MM.1S (cell line): Measurements from ENCODE around the gene GRM5.

Experiments
- DNase-seq: peaks from one replicate; pipeline ENCODE4 v3.0.0-alpha.2; 2015
- H2AFZ ChIP-seq: fragments of 300-600 bp; sonication (generic); 2 replicates; pipeline ENCODE4 v1.6.0; 2016; ENCODE audit warnings: antibody characterized with exemption, low read length
- H3F3A ChIP-seq: fragments of 300-600 bp; sonication (generic); 2 replicates; pipeline ENCODE4 v1.6.1; 2016; ENCODE audit warnings: mild to moderate bottlenecking, antibody characterized with exemption, low read length, moderate library complexity, mixed read lengths; ENCODE audit not compliant: insufficient read depth
- H3K27ac ChIP-seq: fragments of 300-600 bp; sonication (generic); 2 replicates; pipeline ENCODE4 v1.5.1; 2016; ENCODE audit warnings: mild to moderate bottlenecking, low read length
- H3K27me3 ChIP-seq: fragments of 300-600 bp; sonication (generic); replicated peaks from 2 replicates; pipeline ENCODE4 v1.6.0; 2016; ENCODE audit warnings: low read length; ENCODE audit not compliant: insufficient read depth
- H3K36me3 ChIP-seq: fragments of 300-600 bp; sonication (generic); replicated peaks from 2 replicates; pipeline ENCODE4 v1.6.1; 2016; ENCODE audit warnings: mild to moderate bottlenecking, low read length, mixed read lengths; ENCODE audit not compliant: insufficient read depth
- H3K4me1 ChIP-seq: fragments of 300-600 bp; sonication (generic); 2 replicates; pipeline ENCODE4 v1.6.1; 2016; ENCODE audit warnings: low read length, mixed read lengths
- H3K4me2 ChIP-seq: fragments of 300-600 bp; sonication (generic); 2 replicates; pipeline ENCODE4 v1.6.0; 2016; ENCODE audit warnings: low read depth, low read length
- H3K4me3 ChIP-seq: fragments of 300-600 bp; sonication (generic); 2 replicates; pipeline ENCODE4 v1.5.1; 2016; ENCODE audit warnings: low read length, mixed read lengths
- H3K79me2 ChIP-seq: fragments of 300-600 bp; sonication (generic); 2 replicates; pipeline ENCODE4 v1.6.1; 2016; ENCODE audit warnings: mixed run types, low read length, mixed read lengths
- H3K9ac ChIP-seq: fragments of 300-600 bp; sonication (generic); 2 replicates; pipeline ENCODE4 v1.6.1; 2016; ENCODE audit warnings: low read length, mixed read lengths
- H3K9me2 ChIP-seq: fragments of 300-600 bp; sonication (generic); replicated peaks from 2 replicates; pipeline ENCODE4 v1.6.1; 2016; ENCODE audit warnings: mild to moderate bottlenecking, low read length, mixed read lengths; ENCODE audit not compliant: insufficient read depth
- H3K9me3 ChIP-seq: fragments of 300-600 bp; sonication (generic); replicated peaks from 2 replicates; pipeline ENCODE4 v1.6.1; 2016; ENCODE audit warnings: mild to moderate bottlenecking, low read length, mixed read lengths; ENCODE audit not compliant: insufficient read depth
- H4K20me1 ChIP-seq: fragments of 300-600 bp; sonication (generic); 2 replicates; pipeline ENCODE4 v1.6.1; 2016; ENCODE audit warnings: mild to moderate bottlenecking, low read length, moderate library complexity, mixed read lengths; ENCODE audit not compliant: insufficient read depth
- CTCF ChIP-seq: fragments of 300-600 bp; sonication (generic); IDR thresholded peaks from 2 replicates; pipeline ENCODE4 v1.5.1; 2016; ENCODE audit warnings: antibody characterized with exemption, low read length, mixed read lengths
- EZH2 ChIP-seq: fragments of 300-600 bp; sonication (generic); optimal IDR thresholded peaks from 2 replicates; pipeline ENCODE3; 2017; ENCODE audit warnings: low read depth, mild to moderate bottlenecking, antibody characterized with exemption, low read length, mixed read lengths
- EZH2phosphoT487 ChIP-seq: fragments of 300-600 bp; sonication (generic); IDR thresholded peaks from 2 replicates; pipeline ENCODE4 v1.6.1; 2018; ENCODE audit warnings: antibody characterized with exemption, low read length

GRM5 gene

GRCh38 chr11:88831303-88831890, 234.4 kb downstream of the GRM5 start:
- DNase-seq, result no peak
- H3K27me3 ChIP-seq, result no peaks in the 10 kb centered on the region
- no peak overlapping the region for H2AFZ ChIP-seq
- H3K79me2 ChIP-seq, result no peaks in the 10 kb centered on the region
- no peaks in the 10 kb centered on the region for H3K9me2 ChIP-seq
- TF ChIP-seq EZH2phosphoT487 (no peak), EZH2 (no peak), CTCF (no peak)
- H4K20me1 ChIP-seq, result no peaks in the 10 kb centered on the region
- H3K4me3 ChIP-seq, result no peak overlapping the region
- H3K36me3 ChIP-seq, result no peaks in the 10 kb centered on the region
- no peak overlapping the region for H3K9ac ChIP-seq
- H3K4me1 ChIP-seq, result no peaks in the 10 kb centered on the region
- H3F3A ChIP-seq, result no peaks in the 10 kb centered on the region
- H3K4me2 ChIP-seq, result no peak overlapping the region
- no peaks in the 10 kb centered on the region for H3K9me3 ChIP-seq
- H3K27ac ChIP-seq, result no peak overlapping the region

GRCh38 chr11:88827018-88827676, 238.6 kb downstream of the GRM5 start:
- Histone ChIP-seq H3K27me3 (no peaks in the 10 kb centered on the region), H3K36me3 (no peaks in the 10 kb centered on the region), H3K79me2 (no peaks in the 10 kb centered on the region), H3F3A (no peaks in the 10 kb centered on the region), H3K4me2 (no peak overlapping the region), H3K9me3 (no peaks in the 10 kb centered on the region), H2AFZ (no peak overlapping the region), H3K4me1 (no peaks in the 10 kb centered on the region), H3K9ac (no peak overlapping the region), H3K27ac (no peak overlapping the region), H3K4me3 (no peak overlapping the region), H4K20me1 (no peaks in the 10 kb centered on the region), H3K9me2 (no peaks in the 10 kb centered on the region)
- no peak for DNase-seq
- TF ChIP-seq EZH2phosphoT487 (no peak), CTCF (no peak), EZH2 (no peak)

DNA sequence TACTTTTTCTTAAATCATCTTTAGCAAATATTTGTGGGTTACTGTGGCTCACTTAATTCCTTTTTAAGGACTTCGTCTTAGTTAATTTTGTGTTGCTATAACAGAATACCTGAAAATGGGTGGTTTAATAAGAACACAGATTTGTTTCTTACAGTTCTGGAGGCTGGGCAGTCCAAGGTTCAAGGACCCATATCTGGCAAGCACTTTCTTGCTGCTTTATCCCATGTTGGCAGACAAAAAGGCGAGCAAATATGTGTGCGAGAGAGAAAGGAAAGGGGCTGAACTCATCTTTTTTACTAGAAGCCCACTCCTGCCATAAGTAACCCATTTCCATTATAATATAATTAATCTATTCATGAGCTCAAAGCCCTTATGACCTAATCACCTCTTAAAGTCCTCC, 246.2 kb downstream of the GRM5 start:
- Histone ChIP-seq H3K27ac (no peak overlapping the region), H3K4me3 (no peak overlapping the region), H3K9me3 (no peaks in the 10 kb centered on the region), H4K20me1 (no peaks in the 10 kb centered on the region), H3K79me2 (no peaks in the 10 kb centered on the region), H3K36me3 (no peaks in the 10 kb centered on the region), H2AFZ (no peak overlapping the region), H3K9ac (no peak overlapping the region), H3K27me3 (no peaks in the 10 kb centered on the region), H3K4me1 (no peaks in the 10 kb centered on the region), H3F3A (no peaks in the 10 kb centered on the region), H3K9me2 (no peaks in the 10 kb centered on the region), H3K4me2 (no peak overlapping the region)
- TF ChIP-seq EZH2 (no peak), CTCF (no peak), EZH2phosphoT487 (no peak)
- DNase-seq, result no peak
